ENCODE results near the gene NTSR1. TPM values are rescaled to one million over a fixed set of nuclear protein-coding genes. Genes with fewer than 3 reads are reported as not detected.

The NTSR1 gene
- total and polyA plus RNA-seq, 2 of the 13 experiments (the other 11 are each of a cell fraction or from before 2014, with no cell fraction given) = 0.09 to 0.12 TPM

- TF ChIP-seq CERS6 (CRISPR knock-in tag; IDR thresholded peaks at IDR 0.05) = no peak
- no peak for TF ChIP-seq GTF2F1 (IDR thresholded peaks at IDR 0.05; ENCODE audit: low read length)
- TF ChIP-seq RCOR2 (CRISPR knock-in tag; IDR thresholded peaks at IDR 0.05) = peak; percentile 92
- TF ChIP-seq SAP130 (CRISPR knock-in tag; IDR thresholded peaks at IDR 0.05; ENCODE audit: low read depth) = peak; percentile 49
- TF ChIP-seq FOXO4 (CRISPR knock-in tag; conservative IDR thresholded peaks at IDR 0.05) = no peak
- TF ChIP-seq SOX5 (CRISPR knock-in tag; IDR thresholded peaks at IDR 0.05; ENCODE audit: borderline replicate concordance) = peak; percentile 41; the same call in 1 of the 2 replicates
- TF ChIP-seq ZFY (CRISPR knock-in tag; IDR thresholded peaks at IDR 0.05) = peak; percentile 20; the same call in 1 of the 2 replicates
- TF ChIP-seq SNAPC2 (CRISPR knock-in tag; IDR thresholded peaks at IDR 0.05) = 0 out of 2 replicates have a peak, but pooled peaks have one; percentile 43
- TF ChIP-seq ZNF619 (CRISPR knock-in tag; IDR thresholded peaks at IDR 0.05) = no peak
- peak; percentile 47; the same call in 1 of the 2 replicates for TF ChIP-seq UBTF (CRISPR knock-in tag; IDR thresholded peaks at IDR 0.05)
- TF ChIP-seq ZNF207 (IDR thresholded peaks at IDR 0.05; ENCODE audit: borderline replicate concordance) = no peak
- no peak for TF ChIP-seq TEF (CRISPR knock-in tag; IDR thresholded peaks at IDR 0.05)
- TF ChIP-seq ZNF124 (CRISPR knock-in tag; IDR thresholded peaks at IDR 0.05) = 0 out of 2 replicates have a peak, but pooled peaks have one; percentile 42
- no peak for TF ChIP-seq MLLT10 (CRISPR knock-in tag; IDR thresholded peaks at IDR 0.05)
- peak; percentile 71; the same call in 1 of the 2 replicates for TF ChIP-seq KDM2A (CRISPR knock-in tag; IDR thresholded peaks at IDR 0.05; ENCODE audit: borderline replicate concordance, low read depth)
- peak; percentile 67 for TF ChIP-seq ARID4A (CRISPR knock-in tag; IDR thresholded peaks at IDR 0.05; ENCODE audit: borderline replicate concordance)
- no peak for TF ChIP-seq GPN1 (CRISPR knock-in tag; IDR thresholded peaks at IDR 0.05; ENCODE audit: borderline replicate concordance)
- no peak for TF ChIP-seq ZBTB3 (CRISPR knock-in tag; IDR thresholded peaks at IDR 0.05; ENCODE audit: borderline replicate concordance, low read depth)
- no peak for TF ChIP-seq ZNF432 (CRISPR knock-in tag; IDR thresholded peaks at IDR 0.05; ENCODE audit: borderline replicate concordance)
- TF ChIP-seq NFYB (CRISPR knock-in tag; IDR thresholded peaks at IDR 0.05) = no peak
Observed at GRCh38 chr20:62668441-62669027, 40.1 kb upstream of the NTSR1 start (continued).
